ENCODE measurements around the gene PNPLA6. TPM values are rescaled to one million over a fixed set of nuclear protein-coding genes. Genes with fewer than 3 reads are reported as not detected.

The PNPLA6 gene
- total and polyA plus RNA-seq, 2 experiments from 2014 or later: 43.0 to 50.5 TPM

GRCh38 chr19:7533281-7533885, 2.1 kb upstream of the PNPLA6 start:
- Histone ChIP-seq H2AFZ (peak overlapping the region; percentile 93), H3K4me3 (peak overlapping the region; percentile 27), H3K79me2 (no peaks in the 10 kb centered on the region), H3K9me3 (ENCODE audit: low read depth) (no peaks in the 10 kb centered on the region), H3K4me1 (ENCODE audit: insufficient read depth) (no peaks in the 10 kb centered on the region), H3K4me2 (peak overlapping the region; percentile 97), H3K27me3 (no peaks in the 10 kb centered on the region), H3K9me2 (replicated peaks; ENCODE audit: insufficient read depth) (no peaks in the 10 kb centered on the region), H4K20me1 (ENCODE audit: insufficient read depth, poor library complexity, severe bottlenecking) (no peaks in the 10 kb centered on the region), H3K36me3 (replicated peaks; ENCODE audit: insufficient read depth, low read depth) (no peaks in the 10 kb centered on the region), H3K27ac (peak overlapping the region; percentile 87)
- TF ChIP-seq EZH2phosphoT487 (IDR thresholded peaks at IDR 0.05; ENCODE audit: low read depth, severe bottlenecking, unreplicated experiment) (no peak), EZH2 (IDR thresholded peaks at IDR 0.05; ENCODE audit: borderline replicate concordance) (no peak), CTCF (IDR thresholded peaks at IDR 0.05; ENCODE audit: poor library complexity) (no peak)
- DNase-seq (ENCODE audit: low spot score): no peak
- 50% methylated on average over 30 of the region's 30 CpGs for WGBS (ENCODE audit: low lambda C conversion rate, missing lambda C conversion rate)

DNA sequence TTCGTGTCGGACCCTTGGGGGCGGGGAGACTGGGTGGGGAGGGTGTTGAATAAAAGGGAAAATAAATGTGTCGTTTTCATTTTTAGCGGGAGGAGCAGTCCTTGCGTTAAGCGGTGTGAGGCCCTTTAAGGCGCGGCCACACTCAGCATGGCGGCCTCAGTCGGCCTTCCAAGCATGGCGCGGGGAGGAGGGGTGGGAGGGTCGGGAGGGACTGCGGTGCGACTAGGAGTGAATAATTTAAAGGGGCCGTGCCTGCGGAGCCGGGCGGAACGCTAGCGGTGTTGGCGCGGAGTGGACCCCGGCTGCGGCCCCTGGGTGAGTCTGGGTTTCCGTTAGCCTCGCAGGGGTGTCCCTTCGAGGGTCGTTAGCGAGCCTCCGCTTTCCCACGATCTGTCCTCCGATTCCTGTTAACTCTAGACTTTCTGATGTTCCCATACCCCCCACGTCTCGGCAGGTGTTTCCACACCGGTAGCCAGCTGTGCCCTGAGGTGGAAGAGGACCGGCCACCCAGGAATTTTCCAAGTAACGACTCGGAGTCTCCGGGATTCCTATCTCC, 1.5 kb upstream of the PNPLA6 start:
- Histone ChIP-seq H2AFZ (peak overlapping the region; percentile 93), H3K4me3 (peak overlapping the region; percentile 27), H3K9me2 (replicated peaks; ENCODE audit: insufficient read depth) (no peaks in the 10 kb centered on the region), H3K27ac (peak overlapping the region; percentile 87), H3K79me2 (no peaks in the 10 kb centered on the region), H3K4me1 (ENCODE audit: insufficient read depth) (no peaks in the 10 kb centered on the region), H3K4me2 (peak overlapping the region; percentile 97), H4K20me1 (ENCODE audit: insufficient read depth, poor library complexity, severe bottlenecking) (no peaks in the 10 kb centered on the region), H3K9me3 (ENCODE audit: low read depth) (no peaks in the 10 kb centered on the region), H3K36me3 (replicated peaks; ENCODE audit: insufficient read depth, low read depth) (no peaks in the 10 kb centered on the region), H3K27me3 (no peaks in the 10 kb centered on the region)
- peak; percentile 93 for DNase-seq (ENCODE audit: low spot score)
- TF ChIP-seq EZH2phosphoT487 (IDR thresholded peaks at IDR 0.05; ENCODE audit: low read depth, severe bottlenecking, unreplicated experiment): no peak
- no peak for TF ChIP-seq EZH2 (IDR thresholded peaks at IDR 0.05; ENCODE audit: borderline replicate concordance)
- no peak for TF ChIP-seq CTCF (IDR thresholded peaks at IDR 0.05; ENCODE audit: poor library complexity)
- WGBS (ENCODE audit: low lambda C conversion rate, missing lambda C conversion rate): 0% methylated on average over 29 of the region's 41 CpGs

DNA sequence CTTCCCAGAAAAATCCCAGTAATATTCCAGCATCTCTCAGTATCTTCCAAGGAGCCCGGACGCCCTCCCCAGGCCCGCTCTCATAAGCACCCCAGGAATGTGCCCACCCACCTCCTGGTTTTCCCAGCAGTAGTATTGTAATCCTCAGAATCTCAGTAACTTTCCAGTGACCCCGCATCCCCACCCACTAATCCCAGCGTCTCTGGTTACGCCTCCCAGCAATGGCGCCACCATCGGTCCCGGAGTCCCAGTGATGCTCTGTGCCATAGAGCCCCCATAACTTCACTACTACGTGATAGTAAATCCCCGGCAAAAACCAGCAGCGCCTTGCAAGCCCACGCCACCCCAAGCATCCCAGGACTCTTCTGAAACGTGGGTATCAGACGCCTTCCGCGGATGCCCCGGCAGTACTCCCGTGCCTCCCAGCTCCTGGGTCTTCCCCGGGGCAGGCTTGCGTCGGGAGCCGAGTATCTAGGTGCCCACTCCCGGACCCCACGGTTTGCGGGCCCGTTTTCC, 928 bp upstream of the PNPLA6 start:
- no peaks in the 10 kb centered on the region for H3K27me3 ChIP-seq
- H2AFZ ChIP-seq: peak overlapping the region; percentile 60
- peak overlapping the region; percentile 97 for H3K4me2 ChIP-seq
- H3K27ac ChIP-seq: peak overlapping the region; percentile 87
- DNase-seq (ENCODE audit: low spot score): peak; percentile 85
- no peaks in the 10 kb centered on the region for H3K79me2 ChIP-seq
- TF ChIP-seq EZH2phosphoT487 (IDR thresholded peaks at IDR 0.05; ENCODE audit: low read depth, severe bottlenecking, unreplicated experiment) (no peak), CTCF (IDR thresholded peaks at IDR 0.05; ENCODE audit: poor library complexity) (peak; percentile 36)
- no peaks in the 10 kb centered on the region for H3K36me3 ChIP-seq (replicated peaks; ENCODE audit: insufficient read depth, low read depth)
- H4K20me1 ChIP-seq (ENCODE audit: insufficient read depth, poor library complexity, severe bottlenecking): no peaks in the 10 kb centered on the region
- H3K4me3 ChIP-seq: peak overlapping the region; percentile 27
- H3K9me3 ChIP-seq (ENCODE audit: low read depth): no peaks in the 10 kb centered on the region
- H3K9me2 ChIP-seq (replicated peaks; ENCODE audit: insufficient read depth): no peaks in the 10 kb centered on the region
- H3K4me1 ChIP-seq (ENCODE audit: insufficient read depth): no peaks in the 10 kb centered on the region
- 0% methylated on average over 16 of the region's 27 CpGs for WGBS (ENCODE audit: low lambda C conversion rate, missing lambda C conversion rate)

Measured in hepatocyte (in vitro differentiated cells).